H1 (cell line): Measurements from ENCODE around the gene PCYT1B. TPM values are rescaled to one million over a fixed set of nuclear protein-coding genes. Genes with fewer than 3 reads are reported as not detected.

Experiments
- CEBPB ChIP-seq: IDR thresholded peaks from 2 replicates; pipeline ENCODE4 v1.6.1; 2012; ENCODE audit warnings: low read depth, low read length
- POU5F1 ChIP-seq: IDR thresholded peaks from 2 replicates; pipeline ENCODE4 v1.6.1; 2011; ENCODE audit warnings: low read depth, mild to moderate bottlenecking, low read length, moderate library complexity
- RNF2 ChIP-seq: fragments of 200-900, 300-1000 bp; sonication (generic); IDR thresholded peaks from 2 replicates; pipeline ENCODE4 v1.7.1; 2016; ENCODE audit warnings: borderline replicate concordance, low read depth, mild to moderate bottlenecking, antibody characterized with exemption, low read length; ENCODE audit not compliant: poor library complexity, severe bottlenecking; ENCODE audit errors: missing control alignments
- TCF12 ChIP-seq: IDR thresholded peaks from 2 replicates; pipeline ENCODE4 v1.6.1; 2011; ENCODE audit warnings: low read depth, mild to moderate bottlenecking, low read length
- polyA plus RNA-seq, 7 experiments: library from polyadenylated mRNA; depleted of rRNA in 3 of 7; stranded (reverse) in 5 of 7; unstranded in 2 of 7; fragments of >200 nt in 5 of 7; fragments of 200-250 nt in 2 of 7; gene quantifications; 1 replicate in 5 of 7; 2 replicates in 1 of 7; 4 replicates in 1 of 7; pipeline versions ENCODE4 v1.2.1 to v1.2.3, GENCODE V29; 2011 to 2013; ENCODE audit warnings: missing spikeins in 2 of 7, mixed read lengths in 2 of 7
- total RNA-seq: library from RNA; stranded (reverse); fragmentation: NEBNext Ultra II Directional; extraction: Animal tissue kit (Norgen Biotek cat#: 25700); gene quantifications from 2 replicates; pipeline ENCODE4 v1.2.1, GENCODE V29; 2021

The PCYT1B gene
- total and polyA plus RNA-seq, 2 of the 8 experiments (the other 6 are each of a cell fraction or from before 2014, with no cell fraction given): 17.9 to 30.6 TPM

- TF ChIP-seq TCF12: no peak
- TF ChIP-seq CEBPB: no peak
- no peak for TF ChIP-seq POU5F1
- TF ChIP-seq RNF2: no peak
Measured at GRCh38 chrX:24566240-24566639, 80.9 kb downstream of the PCYT1B start (continued).
